ENCODE data around the gene ALDH7A1. TPM values are rescaled to one million over a fixed set of nuclear protein-coding genes. Genes with fewer than 3 reads are reported as not detected.
"Not testable (repeated sequence)": the region's sequence is repeated elsewhere in the genome, so short reads cannot be mapped to it uniquely, and the experiment has no call there.

The ALDH7A1 gene
- polyA plus RNA-seq, 3 donors from 2014 or later, result 1.3 to 1.4 TPM; not detected in 1

DNA sequence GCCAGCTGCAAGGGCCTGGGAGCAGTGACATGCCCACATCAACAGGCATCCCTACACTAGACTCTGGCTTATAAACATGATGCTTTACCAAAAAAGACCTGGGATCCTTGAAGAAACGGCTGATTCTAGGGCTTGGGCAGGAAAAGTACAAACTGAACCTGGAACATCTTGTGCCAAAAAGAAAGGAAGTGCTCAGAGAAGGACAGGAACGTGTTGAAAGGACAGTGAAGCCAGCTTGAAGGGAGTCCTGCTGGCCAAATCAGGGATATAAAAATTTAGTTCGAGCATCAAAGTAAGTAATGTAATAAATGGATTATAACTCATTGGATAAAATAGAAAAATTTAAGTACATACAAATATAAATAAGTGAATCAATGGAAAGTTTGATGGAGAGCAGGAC, 58.1 kb downstream of the ALDH7A1 start:
- no peak for DNase-seq
- peaks cover 0 to 6% (median 0%) of the 10 kb centered on the region in 3 donors for H3K27me3 Mint-ChIP-seq (ENCODE audit: low read depth in 3 of 3)
- no peaks in the 10 kb centered on the region for H3K36me3 Mint-ChIP-seq
- H3K27ac Mint-ChIP-seq, result no peak overlapping the region
- H3K4me1 Mint-ChIP-seq, result no peaks in the 10 kb centered on the region
- H3K9me3 Mint-ChIP-seq, result no peaks in the 10 kb centered on the region
- H3K4me3 Mint-ChIP-seq, result no peak overlapping the region

DNA sequence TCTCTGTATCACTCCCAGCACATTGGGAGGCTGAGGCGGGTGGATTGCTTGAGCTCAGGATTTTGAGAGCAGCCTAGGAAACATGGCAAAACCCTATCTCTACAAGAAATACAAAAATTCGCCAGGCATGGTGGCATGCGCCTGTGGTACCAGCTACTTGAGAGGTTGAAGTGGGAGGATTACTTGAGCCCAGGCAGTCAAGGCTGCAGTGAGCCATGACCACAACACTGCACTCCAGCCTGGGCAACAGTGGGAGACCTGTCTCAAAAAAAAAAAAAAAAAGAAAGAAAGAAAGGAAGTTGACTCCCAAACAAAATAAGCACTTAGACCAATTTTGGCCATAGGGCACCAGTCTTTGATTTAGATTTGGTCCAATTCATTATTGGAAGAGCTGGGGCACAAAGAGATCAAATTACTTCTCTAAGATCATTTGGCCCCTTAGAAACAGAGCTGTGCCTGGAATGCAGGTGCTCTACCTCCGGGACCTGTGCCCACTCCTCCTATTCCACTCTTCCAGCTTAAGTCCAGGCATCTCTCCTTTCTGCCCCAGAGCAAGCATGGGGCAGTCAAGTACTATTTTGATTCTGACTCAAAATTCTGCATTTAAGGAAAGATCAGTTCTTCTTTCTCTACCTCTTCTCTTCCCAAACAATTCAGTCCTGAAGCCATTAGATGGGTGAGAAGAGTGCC, 59.0 kb downstream of the ALDH7A1 start:
- H3K36me3 Mint-ChIP-seq, result no peaks in the 10 kb centered on the region
- DNase-seq, result no peak
- H3K27ac Mint-ChIP-seq, result no peak overlapping the region
- no peaks in the 10 kb centered on the region for H3K9me3 Mint-ChIP-seq
- H3K4me3 Mint-ChIP-seq, result no peak overlapping the region
- H3K4me1 Mint-ChIP-seq, result no peaks in the 10 kb centered on the region
- peaks cover 0 to 6% (median 0%) of the 10 kb centered on the region in 3 donors for H3K27me3 Mint-ChIP-seq (ENCODE audit: low read depth in 3 of 3)

DNA sequence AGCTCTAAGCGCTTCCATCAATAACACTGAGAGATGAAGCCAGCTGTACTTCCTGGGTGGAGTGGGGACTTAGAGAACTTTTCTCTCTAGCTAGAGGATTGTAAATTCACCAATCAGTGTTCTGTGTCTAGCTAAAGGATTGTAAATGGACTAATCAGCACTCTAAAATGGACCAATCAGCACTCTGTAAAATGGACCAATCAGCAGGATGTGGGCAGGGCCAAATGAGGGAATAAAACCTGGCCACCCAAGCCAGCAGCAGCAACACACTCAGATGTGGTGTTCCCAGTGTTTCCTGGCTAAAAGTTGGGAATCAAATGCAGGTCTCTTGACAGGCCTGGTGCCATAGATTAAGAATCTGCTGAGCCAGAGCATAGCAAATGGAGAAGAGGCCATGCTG, 60.5 kb downstream of the ALDH7A1 start:
- H3K9me3 Mint-ChIP-seq, result no peaks in the 10 kb centered on the region
- DNase-seq, result no peak
- H3K27ac Mint-ChIP-seq, result no peak overlapping the region
- no peaks in the 10 kb centered on the region for H3K36me3 Mint-ChIP-seq
- H3K27me3 Mint-ChIP-seq (ENCODE audit: low read depth in 3 of 3), result peaks cover 0 to 6% (median 0%) of the 10 kb centered on the region in 3 donors
- no peaks in the 10 kb centered on the region for H3K4me1 Mint-ChIP-seq
- H3K4me3 Mint-ChIP-seq, result no peak overlapping the region

DNA sequence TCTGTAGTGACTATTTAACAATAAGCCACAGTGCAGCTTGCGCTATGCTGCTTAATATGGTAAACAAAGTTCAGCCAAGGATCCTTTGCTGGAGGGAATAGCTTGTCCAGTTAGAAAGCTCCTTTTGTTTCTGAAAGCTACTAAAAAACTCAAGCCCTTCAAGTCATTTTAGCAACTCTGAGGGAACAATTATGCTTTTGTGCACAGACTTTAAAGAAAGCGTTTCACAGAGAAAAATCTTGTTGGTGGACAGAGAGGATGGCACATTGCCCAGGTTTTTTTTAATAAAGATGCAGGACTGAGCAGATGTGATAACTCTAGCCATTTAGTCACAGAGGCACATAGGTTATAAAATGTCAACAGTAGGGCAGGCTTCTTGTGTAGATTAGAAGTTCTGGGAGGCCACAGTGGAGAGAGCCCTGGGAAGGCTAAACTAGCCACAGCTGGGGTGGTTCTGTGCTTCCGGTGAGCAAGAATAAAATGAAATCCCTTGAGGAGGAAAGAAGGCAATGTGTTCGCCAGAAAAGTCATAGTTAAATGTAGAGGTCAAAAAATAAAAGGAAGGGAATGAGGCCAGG, 63.4 kb downstream of the ALDH7A1 start:
- no peak overlapping the region for H3K27ac Mint-ChIP-seq
- no peaks in the 10 kb centered on the region for H3K4me1 Mint-ChIP-seq
- H3K9me3 Mint-ChIP-seq, result no peaks in the 10 kb centered on the region

DNA sequence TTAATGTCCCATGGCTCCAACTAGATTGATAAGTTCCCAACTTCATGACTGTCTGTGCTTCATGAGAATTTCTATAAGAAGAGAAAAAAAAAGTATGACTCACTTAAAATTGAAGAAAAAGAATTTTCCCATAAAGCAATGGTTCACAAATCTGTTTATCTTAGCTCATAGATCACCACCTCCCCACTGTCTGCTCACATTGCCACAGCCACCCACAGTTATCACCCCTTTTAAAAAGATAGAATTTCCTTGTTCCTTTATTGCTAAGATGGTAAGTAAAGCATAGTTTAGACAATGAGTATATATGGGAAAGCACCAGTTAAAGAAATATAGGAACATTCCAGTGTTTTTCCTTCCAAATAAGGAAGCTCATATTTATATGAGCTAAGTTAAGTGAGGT, 67.1 kb downstream of the ALDH7A1 start:
- Mint-ChIP-seq H3K4me1 (no peaks in the 10 kb centered on the region), H3K27me3 (ENCODE audit: low read depth in 3 of 3) (peaks cover 0 to 2% (median 1%) of the 10 kb centered on the region in 3 donors), H3K27ac (no peak overlapping the region), H3K4me3 (no peak overlapping the region), H3K36me3 (no peaks in the 10 kb centered on the region), H3K9me3 (no peaks in the 10 kb centered on the region)
- DNase-seq, result no peak

More for the DNA sequence above, 63.4 kb downstream of the ALDH7A1 start:
- Mint-ChIP-seq H3K27me3 (ENCODE audit: low read depth in 3 of 3) (peaks cover 0 to 5% (median 0%) of the 10 kb centered on the region in 3 donors), H3K36me3 (no peaks in the 10 kb centered on the region), H3K4me3 (no peak overlapping the region)
- no peak for DNase-seq

DNA sequence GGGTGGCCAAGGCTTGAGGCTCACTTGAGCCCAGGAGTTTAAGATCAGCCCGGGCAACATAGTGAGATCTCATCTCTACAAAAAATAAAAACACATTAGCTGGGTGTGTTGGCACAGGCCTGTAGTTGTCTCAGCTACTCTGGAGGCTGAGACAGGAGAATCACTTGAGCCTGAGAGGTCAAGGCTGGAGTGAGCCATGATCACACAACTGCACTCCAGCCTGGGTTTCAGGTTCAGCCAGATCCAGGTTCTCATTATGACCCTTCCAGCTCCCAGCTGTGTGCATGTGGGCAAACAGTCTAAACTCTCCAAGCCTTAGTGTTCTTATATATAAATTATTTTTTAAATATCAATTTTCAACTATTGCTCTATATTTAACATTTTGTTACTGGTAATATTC, 67.9 kb downstream of the ALDH7A1 start:
- Mint-ChIP-seq H3K27me3 (ENCODE audit: low read depth in 3 of 3) (peaks cover 0 to 2% (median 0%) of the 10 kb centered on the region in 3 donors), H3K36me3 (no peaks in the 10 kb centered on the region), H3K27ac (no peak overlapping the region), H3K9me3 (no peaks in the 10 kb centered on the region), H3K4me1 (no peaks in the 10 kb centered on the region), H3K4me3 (no peak overlapping the region)
- no peak for DNase-seq

DNA sequence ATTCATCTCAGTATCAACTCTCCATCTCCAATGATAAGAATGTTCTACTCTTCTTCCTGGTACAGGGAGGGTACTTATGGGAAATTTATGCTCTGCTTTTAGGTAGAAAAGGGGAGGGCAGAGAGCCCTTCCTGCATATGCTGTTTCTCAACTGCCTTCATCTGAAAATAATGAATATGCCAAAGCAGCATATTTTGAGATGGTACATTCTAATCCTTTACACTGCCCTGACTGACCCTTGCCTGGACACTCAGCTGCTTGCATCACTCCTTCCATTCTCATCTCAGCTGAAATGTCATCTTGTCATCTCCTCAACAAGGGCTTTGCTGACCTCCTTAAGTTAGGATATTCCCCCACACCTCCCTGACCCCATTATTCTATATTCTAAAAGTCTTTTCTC, 68.5 kb downstream of the ALDH7A1 start:
- no peak for DNase-seq
- Mint-ChIP-seq H3K27ac (no peak overlapping the region), H3K9me3 (no peaks in the 10 kb centered on the region), H3K4me1 (no peaks in the 10 kb centered on the region), H3K36me3 (no peaks in the 10 kb centered on the region), H3K4me3 (no peak overlapping the region), H3K27me3 (ENCODE audit: low read depth in 3 of 3) (peaks cover 0 to 2% (median 2%) of the 10 kb centered on the region in 3 donors)

DNA sequence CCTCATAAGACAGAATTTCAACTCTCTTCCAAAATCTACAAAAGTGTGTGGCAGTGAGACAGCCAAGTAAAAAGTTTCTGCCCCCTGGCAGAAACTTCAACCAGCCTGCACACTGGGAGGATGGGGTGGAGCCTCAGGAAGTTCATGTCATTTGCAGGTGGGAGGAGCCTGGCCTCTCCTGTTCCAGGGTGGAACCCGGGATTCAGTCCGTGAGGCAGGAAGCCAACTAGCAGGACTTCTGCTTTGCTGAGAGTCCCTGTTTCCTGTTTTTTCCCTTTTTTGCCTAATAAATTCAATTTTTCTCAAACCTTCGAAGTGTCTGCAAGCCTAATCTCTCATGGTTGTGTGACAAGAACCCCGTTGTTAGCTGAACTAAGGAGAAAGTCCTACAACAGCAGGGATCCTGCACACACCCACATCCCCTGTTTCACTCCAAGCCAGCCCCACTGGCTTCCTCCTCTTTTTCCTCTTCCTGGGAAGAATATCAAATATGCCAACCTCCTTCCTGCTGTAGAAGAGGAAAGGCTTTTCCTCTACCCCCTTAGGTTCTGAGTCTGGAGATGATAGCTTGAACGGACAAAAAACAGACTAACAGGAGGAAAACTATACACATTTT, 69.3 kb downstream of the ALDH7A1 start:
- H3K27ac Mint-ChIP-seq, result no peak overlapping the region
- DNase-seq, result no peak
- H3K36me3 Mint-ChIP-seq, result no peaks in the 10 kb centered on the region
- no peak overlapping the region for H3K4me3 Mint-ChIP-seq
- H3K4me1 Mint-ChIP-seq, result no peaks in the 10 kb centered on the region
- H3K27me3 Mint-ChIP-seq (ENCODE audit: low read depth in 3 of 3), result peaks cover 0 to 2% (median 2%) of the 10 kb centered on the region in 3 donors
- no peaks in the 10 kb centered on the region for H3K9me3 Mint-ChIP-seq

DNA sequence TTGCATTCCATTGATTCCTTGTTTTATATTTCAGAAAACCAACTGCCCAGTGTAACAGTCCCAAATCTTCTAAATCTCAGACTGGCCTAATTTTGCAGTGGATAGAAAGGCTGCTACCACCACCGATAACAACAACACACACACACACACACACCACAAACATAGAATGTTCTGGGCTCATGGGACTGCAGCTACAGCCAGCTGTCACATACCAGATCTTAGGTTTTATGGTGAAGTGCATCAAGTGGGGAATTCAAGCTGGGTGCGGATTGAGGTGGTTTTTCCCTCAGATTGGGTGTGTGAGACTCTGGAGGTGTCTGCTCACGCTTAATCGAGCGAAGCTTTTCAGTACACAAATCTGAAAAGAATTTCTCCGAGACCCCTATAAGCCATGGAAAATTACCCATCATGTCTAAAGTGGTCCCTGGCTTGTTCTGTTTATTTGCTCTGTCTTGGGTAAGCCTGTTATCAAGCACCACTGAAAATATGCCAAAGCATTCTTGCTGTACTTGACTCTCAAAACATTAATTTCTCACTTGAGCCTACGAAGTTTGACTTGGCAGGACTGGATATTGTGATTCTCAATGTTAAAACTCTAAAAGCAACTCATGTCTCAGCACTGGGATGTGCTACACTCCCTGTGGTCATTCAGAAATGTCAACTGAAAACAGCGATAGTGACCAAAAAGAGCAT, 71.1 kb downstream of the ALDH7A1 start:
- no peak for DNase-seq
- no peaks in the 10 kb centered on the region for H3K9me3 Mint-ChIP-seq
- no peaks in the 10 kb centered on the region for H3K4me1 Mint-ChIP-seq
- no peaks in the 10 kb centered on the region for H3K36me3 Mint-ChIP-seq
- H3K4me3 Mint-ChIP-seq, result no peak overlapping the region
- peaks cover 0 to 2% (median 2%) of the 10 kb centered on the region in 3 donors for H3K27me3 Mint-ChIP-seq (ENCODE audit: low read depth in 3 of 3)
- no peak overlapping the region for H3K27ac Mint-ChIP-seq

DNA sequence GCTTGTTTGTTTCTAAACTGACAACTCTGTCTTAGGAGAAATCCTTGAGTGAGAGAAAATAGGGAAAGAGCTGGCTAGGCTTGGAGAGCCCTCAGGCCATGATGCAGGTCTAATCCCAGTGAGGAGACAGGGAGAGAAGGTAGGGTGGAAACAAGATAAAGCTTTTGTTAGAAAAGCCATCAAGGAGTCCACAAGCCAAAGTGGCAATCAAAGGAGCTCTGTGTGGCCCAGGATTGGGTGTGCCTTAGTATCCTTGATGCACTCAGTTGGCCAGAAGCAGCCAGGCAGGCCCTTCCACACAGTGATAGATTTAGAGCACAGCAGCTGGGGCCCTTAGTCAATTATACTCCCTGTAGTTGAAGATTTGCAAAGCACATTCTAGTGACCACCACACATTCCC, 73.9 kb downstream of the ALDH7A1 start:
- no peaks in the 10 kb centered on the region for H3K36me3 Mint-ChIP-seq
- no peaks in the 10 kb centered on the region for H3K9me3 Mint-ChIP-seq
- H3K4me3 Mint-ChIP-seq, result no peak overlapping the region
- H3K27me3 Mint-ChIP-seq (ENCODE audit: low read depth in 3 of 3), result peaks cover 0 to 4% (median 2%) of the 10 kb centered on the region in 3 donors
- H3K27ac Mint-ChIP-seq, result no peak overlapping the region
- no peaks in the 10 kb centered on the region for H3K4me1 Mint-ChIP-seq
- no peak for DNase-seq

DNA sequence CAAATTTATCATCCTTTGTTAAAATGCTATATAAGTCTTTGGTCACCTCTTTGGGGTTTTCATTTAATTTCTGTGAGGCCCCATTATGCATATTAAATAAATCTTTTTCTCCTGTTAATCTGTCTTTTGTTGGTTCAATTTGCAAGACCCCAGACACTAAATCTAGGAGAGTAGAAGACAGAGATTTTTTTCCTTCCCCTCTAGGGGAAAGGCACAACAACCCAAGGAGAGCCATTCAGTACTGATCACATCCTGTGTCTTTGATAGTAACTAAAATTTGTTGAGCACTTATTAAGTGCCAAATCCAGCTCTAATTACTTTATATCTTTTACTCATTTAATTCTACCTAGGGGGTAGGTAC, 74.4 kb downstream of the ALDH7A1 start:
- H3K4me1 Mint-ChIP-seq, result no peaks in the 10 kb centered on the region
- no peak for DNase-seq
- no peaks in the 10 kb centered on the region for H3K36me3 Mint-ChIP-seq
- no peak overlapping the region for H3K4me3 Mint-ChIP-seq
- H3K27ac Mint-ChIP-seq, result no peak overlapping the region
- H3K27me3 Mint-ChIP-seq (ENCODE audit: low read depth in 3 of 3), result peaks cover 0 to 5% (median 2%) of the 10 kb centered on the region in 3 donors
- no peaks in the 10 kb centered on the region for H3K9me3 Mint-ChIP-seq

DNA sequence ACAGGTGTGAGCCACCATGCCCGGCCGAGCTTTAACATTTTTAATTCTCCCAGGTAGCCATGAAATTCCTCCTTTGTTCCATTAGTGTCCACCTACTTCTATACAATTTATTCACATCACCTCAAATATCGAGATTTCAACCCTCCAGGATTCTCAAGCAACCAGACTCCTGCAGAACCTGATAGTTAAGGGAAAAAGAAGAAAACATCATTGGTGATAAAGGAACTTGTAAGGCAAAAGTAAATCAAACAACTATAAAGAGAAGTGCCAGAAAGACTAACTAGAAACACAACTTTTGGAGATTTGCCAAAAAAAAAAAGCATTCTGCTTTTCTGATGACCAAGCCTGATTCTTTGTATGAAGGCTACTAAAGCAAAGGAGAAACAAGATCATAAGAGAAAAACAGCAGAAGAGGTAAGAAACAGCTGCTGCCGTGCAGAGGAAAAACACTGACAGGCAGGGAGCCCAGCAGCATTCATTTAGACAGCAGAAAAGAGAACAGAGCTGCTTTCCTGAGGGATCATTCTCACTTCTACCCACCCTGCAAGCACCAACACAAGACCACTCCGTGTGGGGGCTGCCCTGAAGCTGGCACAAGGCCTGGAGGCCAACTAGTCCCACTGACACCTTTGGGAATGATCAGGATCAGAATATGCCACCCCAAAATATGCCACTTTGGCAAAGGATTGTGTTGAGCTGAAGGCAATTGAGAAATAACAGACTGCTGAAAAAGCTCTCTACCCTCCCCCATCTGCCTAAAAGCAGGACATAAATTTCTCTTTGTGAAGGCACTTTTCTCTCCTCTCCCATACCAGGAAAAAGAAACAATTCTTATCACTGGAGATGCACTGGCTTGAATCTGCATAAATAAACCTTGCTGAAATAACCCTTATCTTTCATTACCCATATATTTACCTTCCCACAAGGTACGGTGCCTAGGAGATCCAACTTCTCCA, 75.1 kb downstream of the ALDH7A1 start:
- no peak for DNase-seq
- Mint-ChIP-seq H3K27ac (no peak overlapping the region), H3K4me1 (no peaks in the 10 kb centered on the region), H3K4me3 (no peak overlapping the region), H3K36me3 (no peaks in the 10 kb centered on the region), H3K27me3 (ENCODE audit: low read depth in 3 of 3) (peaks cover 0 to 8% (median 4%) of the 10 kb centered on the region in 3 donors), H3K9me3 (no peaks in the 10 kb centered on the region)

DNA sequence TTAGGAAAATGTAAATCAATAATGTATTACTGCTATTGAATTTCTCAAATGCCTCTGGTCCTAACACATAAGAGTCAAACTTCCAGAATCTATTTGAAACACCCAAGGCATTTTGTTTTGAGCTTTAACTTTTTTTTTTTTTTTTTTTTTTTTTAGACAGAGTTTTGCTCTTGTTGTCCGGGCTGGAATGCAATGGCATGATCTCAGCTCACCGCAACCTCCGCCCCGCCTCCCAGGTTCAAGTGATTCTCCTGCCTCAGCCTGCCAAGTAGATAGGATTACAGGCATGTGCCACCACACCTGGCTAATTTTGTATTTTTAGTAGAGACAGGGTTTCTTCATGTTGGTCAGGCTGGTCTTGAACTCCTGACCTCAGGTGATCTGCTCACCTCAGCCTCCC, 75.8 kb downstream of the ALDH7A1 start:
- not testable (repeated sequence) for DNase-seq; H3K36me3 Mint-ChIP-seq; H3K27ac Mint-ChIP-seq; H3K4me1 Mint-ChIP-seq; H3K9me3 Mint-ChIP-seq; H3K4me3 Mint-ChIP-seq; H3K27me3 Mint-ChIP-seq (ENCODE audit: low read depth in 3 of 3)

Data from immature natural killer cell (primary cell).